Hepatocyte (in vitro differentiated cells): ENCODE results near the gene APPBP2.

ENCODE experiments used
- EZH2 ChIP-seq: fragments of 200-600 bp; sonication (generic); IDR thresholded peaks from 2 replicates; pipeline ENCODE4 v1.6.1; 2016; ENCODE audit warnings: antibody characterized with exemption, mild to moderate bottlenecking, borderline replicate concordance
- EZH2phosphoT487 ChIP-seq: fragments of 200-600 bp; sonication (generic); IDR thresholded peaks from one replicate; pipeline ENCODE4 v1.6.1; 2018; ENCODE audit warnings: antibody characterized with exemption, mild to moderate bottlenecking, low read depth, moderate library complexity; ENCODE audit not compliant: unreplicated experiment, severe bottlenecking
- TF ChIP-seq, protein P1 (sequence below): fragments of 200-600 bp; sonication (generic); IDR thresholded peaks from 2 replicates; pipeline ENCODE4 v1.5.1; 2016; ENCODE audit warnings: antibody characterized with exemption, mild to moderate bottlenecking; ENCODE audit not compliant: poor library complexity

DNA sequence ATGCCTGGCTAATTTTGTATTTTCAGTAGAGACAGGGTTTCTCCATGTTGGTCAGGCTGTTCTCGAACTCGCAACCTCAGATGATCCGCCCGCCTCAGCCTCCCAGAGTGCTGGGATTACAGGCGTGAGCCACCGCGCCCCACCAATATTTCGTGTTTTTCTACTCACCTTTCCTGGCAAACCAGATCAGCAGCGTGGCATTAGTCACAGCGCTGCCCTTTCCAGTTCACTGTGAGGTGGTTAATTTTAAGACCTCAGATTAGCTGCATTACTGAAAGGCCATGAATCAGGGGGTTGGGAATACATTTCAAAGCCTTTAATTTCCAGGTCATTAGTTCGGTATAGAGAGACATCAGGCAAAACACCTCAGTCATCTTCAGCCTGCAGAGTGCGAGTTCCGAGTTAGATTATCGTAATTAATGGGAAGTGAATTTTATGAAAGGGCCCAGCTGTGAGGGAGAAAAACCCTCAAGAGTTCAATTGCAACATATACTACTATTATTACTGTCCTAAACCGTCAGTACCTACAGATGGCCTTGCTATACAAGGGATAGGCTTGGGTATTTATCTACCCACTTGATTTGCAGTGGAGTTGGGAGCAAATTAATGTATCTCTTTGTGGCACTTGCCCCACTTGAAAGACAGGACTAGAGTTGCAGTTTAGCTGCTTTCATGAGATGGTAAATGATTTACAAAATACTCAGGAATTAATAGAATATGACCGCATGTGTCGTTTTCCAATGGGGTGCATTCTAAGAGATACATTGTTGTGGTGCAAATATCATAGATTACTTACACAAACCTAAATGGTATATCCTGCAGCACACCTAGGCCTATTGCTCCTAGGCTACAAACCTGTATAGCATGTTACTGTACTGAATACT, 132.0 kb downstream of the APPBP2 start:
- TF ChIP-seq EZH2 (no peak), EZH2phosphoT487 (no peak)
- TF ChIP-seq, protein P1, sequence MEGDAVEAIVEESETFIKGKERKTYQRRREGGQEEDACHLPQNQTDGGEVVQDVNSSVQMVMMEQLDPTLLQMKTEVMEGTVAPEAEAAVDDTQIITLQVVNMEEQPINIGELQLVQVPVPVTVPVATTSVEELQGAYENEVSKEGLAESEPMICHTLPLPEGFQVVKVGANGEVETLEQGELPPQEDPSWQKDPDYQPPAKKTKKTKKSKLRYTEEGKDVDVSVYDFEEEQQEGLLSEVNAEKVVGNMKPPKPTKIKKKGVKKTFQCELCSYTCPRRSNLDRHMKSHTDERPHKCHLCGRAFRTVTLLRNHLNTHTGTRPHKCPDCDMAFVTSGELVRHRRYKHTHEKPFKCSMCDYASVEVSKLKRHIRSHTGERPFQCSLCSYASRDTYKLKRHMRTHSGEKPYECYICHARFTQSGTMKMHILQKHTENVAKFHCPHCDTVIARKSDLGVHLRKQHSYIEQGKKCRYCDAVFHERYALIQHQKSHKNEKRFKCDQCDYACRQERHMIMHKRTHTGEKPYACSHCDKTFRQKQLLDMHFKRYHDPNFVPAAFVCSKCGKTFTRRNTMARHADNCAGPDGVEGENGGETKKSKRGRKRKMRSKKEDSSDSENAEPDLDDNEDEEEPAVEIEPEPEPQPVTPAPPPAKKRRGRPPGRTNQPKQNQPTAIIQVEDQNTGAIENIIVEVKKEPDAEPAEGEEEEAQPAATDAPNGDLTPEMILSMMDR, result no peak
